Measurements from ENCODE around the gene DCST2. TPM values are rescaled to one million over a fixed set of nuclear protein-coding genes. Genes with fewer than 3 reads are reported as not detected.

DCST2 gene
- total RNA-seq, 4 donors from 2014 or later = 0.90 to 4.2 (median 1.7) TPM

- no peak for DNase-seq (ENCODE audit: low spot score in 2 of 2)
- H3K27me3 ChIP-seq = no peaks in the 10 kb centered on the region
- H3K27ac ChIP-seq = no peak overlapping the region
- H3K9me3 ChIP-seq = no peaks in the 10 kb centered on the region
- TF ChIP-seq POLR2A (IDR thresholded peaks at IDR 0.05) (no peak), EP300 (IDR thresholded peaks at IDR 0.05) (no peak)
- TF ChIP-seq, protein P1, sequence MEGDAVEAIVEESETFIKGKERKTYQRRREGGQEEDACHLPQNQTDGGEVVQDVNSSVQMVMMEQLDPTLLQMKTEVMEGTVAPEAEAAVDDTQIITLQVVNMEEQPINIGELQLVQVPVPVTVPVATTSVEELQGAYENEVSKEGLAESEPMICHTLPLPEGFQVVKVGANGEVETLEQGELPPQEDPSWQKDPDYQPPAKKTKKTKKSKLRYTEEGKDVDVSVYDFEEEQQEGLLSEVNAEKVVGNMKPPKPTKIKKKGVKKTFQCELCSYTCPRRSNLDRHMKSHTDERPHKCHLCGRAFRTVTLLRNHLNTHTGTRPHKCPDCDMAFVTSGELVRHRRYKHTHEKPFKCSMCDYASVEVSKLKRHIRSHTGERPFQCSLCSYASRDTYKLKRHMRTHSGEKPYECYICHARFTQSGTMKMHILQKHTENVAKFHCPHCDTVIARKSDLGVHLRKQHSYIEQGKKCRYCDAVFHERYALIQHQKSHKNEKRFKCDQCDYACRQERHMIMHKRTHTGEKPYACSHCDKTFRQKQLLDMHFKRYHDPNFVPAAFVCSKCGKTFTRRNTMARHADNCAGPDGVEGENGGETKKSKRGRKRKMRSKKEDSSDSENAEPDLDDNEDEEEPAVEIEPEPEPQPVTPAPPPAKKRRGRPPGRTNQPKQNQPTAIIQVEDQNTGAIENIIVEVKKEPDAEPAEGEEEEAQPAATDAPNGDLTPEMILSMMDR (IDR thresholded peaks at IDR 0.05) = no peak
- peaks cover 0 to 7% (median 0%) of the 10 kb centered on the region in 3 donors for H3K36me3 ChIP-seq
- WGBS, 2 donors = 65 to 67% methylated on average over 9 of the region's 9 CpGs
- H3K4me3 ChIP-seq = no peak overlapping the region
- peaks cover 0 to 7% (median 0%) of the 10 kb centered on the region in 4 donors for H3K4me1 ChIP-seq
These were observed 7.4 kb downstream of the DCST2 start for GRCh38 chr1:155026154-155026553.

GRCh38 chr1:155024315-155024714 is 9.3 kb downstream of the DCST2 start:
- WGBS, 2 donors = 87 to 88% methylated on average over 9 of the region's 9 CpGs
- no peaks in the 10 kb centered on the region for H3K9me3 ChIP-seq
- H3K27me3 ChIP-seq = no peaks in the 10 kb centered on the region
- peaks cover 0 to 16% (median 0%) of the 10 kb centered on the region in 4 donors for H3K4me1 ChIP-seq
- no peak for DNase-seq (ENCODE audit: low spot score in 2 of 2)
- TF ChIP-seq, protein P1 (IDR thresholded peaks at IDR 0.05) = no peak
- no peak for TF ChIP-seq EP300 (IDR thresholded peaks at IDR 0.05)
- no peak for TF ChIP-seq POLR2A (IDR thresholded peaks at IDR 0.05)
- H3K4me3 ChIP-seq = no peak overlapping the region
- no peak overlapping the region for H3K27ac ChIP-seq
- H3K36me3 ChIP-seq = peaks cover 0 to 7% (median 0%) of the 10 kb centered on the region in 3 donors

- H3K36me3 ChIP-seq = peaks cover 0 to 7% (median 0%) of the 10 kb centered on the region in 3 donors
- no peak overlapping the region for H3K27ac ChIP-seq
- 80 to 86% methylated on average over 5 of the region's 5 CpGs for WGBS, 2 donors
- peaks cover 0 to 23% (median 3%) of the 10 kb centered on the region in 4 donors for H3K4me1 ChIP-seq
- no peak overlapping the region for H3K4me3 ChIP-seq
- TF ChIP-seq POLR2A (IDR thresholded peaks at IDR 0.05) (no peak), EP300 (IDR thresholded peaks at IDR 0.05) (no peak)
- TF ChIP-seq, protein P1 (IDR thresholded peaks at IDR 0.05) = no peak
- H3K9me3 ChIP-seq = no peaks in the 10 kb centered on the region
- H3K27me3 ChIP-seq = no peaks in the 10 kb centered on the region
- no peak for DNase-seq (ENCODE audit: low spot score in 2 of 2)
These were observed 10.0 kb downstream of the DCST2 start for GRCh38 chr1:155023627-155024026.

- Histone ChIP-seq H3K9me3 (no peaks in the 10 kb centered on the region), H3K4me3 (no peak overlapping the region), H3K27me3 (no peaks in the 10 kb centered on the region), H3K4me1 (peaks cover 0 to 30% (median 10%) of the 10 kb centered on the region in 4 donors), H3K36me3 (peaks cover 0 to 7% (median 0%) of the 10 kb centered on the region in 3 donors), H3K27ac (no peak overlapping the region)
- TF ChIP-seq, protein P1 (IDR thresholded peaks at IDR 0.05) = no peak
- no peak for TF ChIP-seq EP300 (IDR thresholded peaks at IDR 0.05)
- no peak for DNase-seq (ENCODE audit: low spot score in 2 of 2)
- WGBS, 2 donors = 64 to 67% methylated on average over 4 of the region's 4 CpGs
These were observed 10.7 kb downstream of the DCST2 start for GRCh38 chr1:155022927-155023236.

DNA sequence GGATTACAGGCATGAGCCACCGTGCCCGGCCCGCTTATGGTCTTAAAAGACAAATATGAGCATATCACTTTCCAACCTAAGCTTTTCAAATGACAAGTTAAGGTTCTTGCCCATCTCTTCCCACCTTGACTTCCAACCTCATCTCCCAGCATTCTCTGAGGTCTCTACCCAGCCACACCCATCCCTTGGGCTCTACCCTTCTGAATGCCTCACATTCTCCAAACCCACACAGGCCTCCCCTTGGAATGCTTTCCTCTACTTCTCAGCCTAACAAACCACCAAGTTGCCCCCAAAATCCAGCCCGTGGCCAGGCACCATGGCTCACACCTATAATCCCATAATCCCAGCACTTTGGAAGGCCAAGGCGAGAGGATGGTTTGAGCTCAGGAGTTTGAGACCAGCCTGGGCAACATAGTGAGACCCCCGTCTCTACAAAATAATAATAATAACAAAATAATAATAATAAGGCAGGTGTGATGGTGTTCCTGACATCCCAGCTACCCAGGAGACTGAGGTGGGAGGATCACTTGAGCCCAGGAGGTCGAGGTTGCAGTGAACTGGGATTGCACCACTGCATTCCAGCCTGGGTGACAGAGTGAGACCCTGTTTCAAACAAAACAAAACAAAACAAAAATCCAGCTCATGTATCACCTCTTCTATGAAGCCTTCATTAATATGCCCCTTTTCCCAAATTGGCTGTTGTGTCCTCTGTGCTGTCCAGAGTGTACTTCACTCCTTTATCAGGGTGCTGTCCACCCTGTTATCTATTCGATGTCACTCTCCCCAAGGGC is 11.2 kb downstream of the DCST2 start:
- peaks cover 0 to 7% (median 0%) of the 10 kb centered on the region in 3 donors for H3K36me3 ChIP-seq
- no peak overlapping the region for H3K4me3 ChIP-seq
- 83 to 85% methylated on average over 8 of the region's 8 CpGs for WGBS, 2 donors
- no peaks in the 10 kb centered on the region for H3K9me3 ChIP-seq
- H3K27ac ChIP-seq = no peak overlapping the region
- DNase-seq (ENCODE audit: low spot score in 2 of 2) = no peak
- no peaks in the 10 kb centered on the region for H3K27me3 ChIP-seq
- TF ChIP-seq, protein P1 (IDR thresholded peaks at IDR 0.05) = no peak
- TF ChIP-seq EP300 (IDR thresholded peaks at IDR 0.05) = no peak
- peaks cover 0 to 35% (median 14%) of the 10 kb centered on the region in 4 donors for H3K4me1 ChIP-seq
